Transverse colon (tissue), 4 donors: ENCODE results near the gene MRPL34.

Experiments used
- CTCF ChIP-seq, 5 experiments: fragments of 200-600 bp in 3 of 5; fragments of 450-650 bp in 2 of 5; sonication (generic) in 3 of 5; IDR thresholded peaks; 1 replicate in 2 of 5; 2 replicates in 3 of 5; pipeline ENCODE4 v1.5.1; 2016 to 2017; ENCODE audit warnings: antibody characterized with exemption in 5 of 5, inconsistent platforms in 3 of 5, mild to moderate bottlenecking in 2 of 5, moderate library complexity in 1 of 5
- POLR2A ChIP-seq: fragments of 450-650 bp; IDR thresholded peaks from one replicate; pipeline ENCODE4 v1.6.1; 2016; ENCODE audit warnings: antibody characterized with exemption, mild to moderate bottlenecking, moderate library complexity
- POLR2AphosphoS5 ChIP-seq, 3 donors: sonication (generic); formaldehyde crosslinking; IDR thresholded peaks; one replicate each; pipeline ENCODE4 v1.6.1; 2016; ENCODE audit warnings: antibody characterized with exemption in 3 of 3

- TF ChIP-seq CTCF (IDR thresholded peaks at IDR 0.05) (peak; percentile 68 to 98 (median 76)), POLR2AphosphoS5 (IDR thresholded peaks at IDR 0.05) (peak in 2 of 3 donors; percentile 98), POLR2A (peak; percentile 72)
These were observed at the start of gene MRPL34 for GRCh38 chr19:17305517-17306284.
